GM12878 (cell line): ENCODE measurements around the gene TDP2. TPM values are rescaled to one million over a fixed set of nuclear protein-coding genes. Genes with fewer than 3 reads are reported as not detected.

Source experiments
- ATAC-seq: fragments of 200-7000 bp; cut with Tn5 transposase; 3 replicates; pipeline ENCODE4 v1.9.1; 2020; ENCODE audit warnings: mild to moderate bottlenecking, moderate library complexity
- BruUV-seq: library from RNA; stranded (reverse); fragments of 400-500 nt; replicated peaks from 2 replicates; lab custom pipeline; 2021; lab: Mats Ljungman, UMichigan
- CTCF ChIA-PET: fragments of 300-600 bp; sonication (Branson Sonifier 250); formaldehyde crosslinking; extraction: SDS; loops from one replicate; lab custom pipeline; 2021; ENCODE audit warnings: inconsistent platforms; lab: Yijun Ruan, JAX
- POLR2A ChIA-PET: fragments of 350-600 bp; formaldehyde crosslinking; extraction: SDS; loops from one replicate; lab custom pipeline; 2021; ENCODE audit warnings: inconsistent platforms; lab: Charles Lee
- RAD21 ChIA-PET: fragments of 300-600 bp; sonication (Branson Sonifier 250); formaldehyde crosslinking; loops from one replicate; lab custom pipeline; 2023; ENCODE audit warnings: antibody characterized with exemption; ENCODE audit not compliant: unreplicated experiment; lab: Charles Lee
- SMC1A ChIA-PET: fragments of 300-600 bp; sonication (Branson Sonifier 250); formaldehyde crosslinking; loops from one replicate; lab custom pipeline; 2023; ENCODE audit not compliant: unreplicated experiment, uncharacterized antibody; lab: Charles Lee
- DNase-seq: peaks from one replicate; pipeline ENCODE4 v3.0.0-alpha.2; 2011; ENCODE audit warnings: low read depth, low spot score
- FAIRE-seq: peaks from 3 replicates; lab custom pipeline; 2011; peaks lifted over from hg19 to GRCh38; lab: Jason Lieb, UNC
- H2AFZ ChIP-seq: 2 replicates; pipeline ENCODE4 v1.6.0; 2011; ENCODE audit warnings: low read depth, low read length, control low read depth; ENCODE audit not compliant: control insufficient read depth
- H3K27ac ChIP-seq: 2 replicates; pipeline ENCODE4 v1.5.1; 2011; ENCODE audit warnings: control low read depth; ENCODE audit not compliant: control insufficient read depth, insufficient read depth
- H3K27me3 ChIP-seq, 2 experiments: replicated peaks in 1 of 2; 2 replicates each; pipeline versions ENCODE4 v1.6.0 to v1.6.1; 2011; ENCODE audit warnings: low read length in 1 of 2; ENCODE audit not compliant: control insufficient read depth in 2 of 2, insufficient read depth in 2 of 2
- H3K36me3 ChIP-seq, 2 experiments: 2 replicates each; pipeline ENCODE4 v1.5.1; 2011; ENCODE audit warnings: low read length in 1 of 2; ENCODE audit not compliant: control insufficient read depth in 2 of 2, insufficient read depth in 2 of 2
- H3K4me1 ChIP-seq: 2 replicates; pipeline ENCODE4 v1.6.1; 2011; ENCODE audit warnings: mild to moderate bottlenecking, low read length, moderate library complexity, mixed read lengths; ENCODE audit not compliant: control insufficient read depth, insufficient read depth
- H3K4me2 ChIP-seq: 2 replicates; pipeline ENCODE4 v1.6.0; 2011; ENCODE audit warnings: control low read depth; ENCODE audit not compliant: control insufficient read depth, insufficient read depth
- H3K4me3 ChIP-seq: fragments of 200-600 bp; sonication (generic); 2 replicates; pipeline ENCODE4 v1.5.1; 2016
- H3K79me2 ChIP-seq: 2 replicates; pipeline ENCODE4 v1.6.0; 2011; ENCODE audit warnings: low read length; ENCODE audit not compliant: control insufficient read depth, insufficient read depth
- H3K9ac ChIP-seq: 2 replicates; pipeline ENCODE4 v1.8.0; 2011; ENCODE audit warnings: low read length, control low read depth, mixed read lengths; ENCODE audit not compliant: control insufficient read depth, insufficient read depth
- H3K9me3 ChIP-seq: replicated peaks from 3 replicates; pipeline ENCODE4 v1.5.1; 2011; ENCODE audit warnings: mild to moderate bottlenecking, low read length; ENCODE audit not compliant: control insufficient read depth, insufficient read depth
- H4K20me1 ChIP-seq: 2 replicates; pipeline ENCODE4 v1.6.0; 2011; ENCODE audit not compliant: control insufficient read depth, insufficient read depth
- BCL11A ChIP-seq: IDR thresholded peaks from 2 replicates; pipeline ENCODE4 v1.6.1; 2011; ENCODE audit warnings: low read depth, low read length
- CBFB ChIP-seq: IDR thresholded peaks from 2 replicates; pipeline ENCODE4 v1.6.1; 2016; ENCODE audit warnings: antibody characterized with exemption, low read depth
- EGR1 ChIP-seq, 2 experiments: IDR thresholded peaks; 1 replicate in 1 of 2; 2 replicates in 1 of 2; pipeline ENCODE4 v1.6.1; 2011 to 2012; ENCODE audit warnings: low read depth in 2 of 2, low read length in 2 of 2, borderline replicate concordance in 1 of 2, mild to moderate bottlenecking in 1 of 2, moderate library complexity in 1 of 2
- NR2C2 ChIP-seq: IDR thresholded peaks from 2 replicates; pipeline ENCODE4 v1.6.1; 2011; ENCODE audit warnings: borderline replicate concordance, low read depth; ENCODE audit not compliant: control insufficient read depth, insufficient read length
- RB1 ChIP-seq: fragments of 450-650 bp; formaldehyde crosslinking; IDR thresholded peaks from 2 replicates; pipeline ENCODE4 v1.6.1; 2017; ENCODE audit warnings: mild to moderate bottlenecking, borderline replicate concordance
- YY1 ChIP-seq: IDR thresholded peaks from 2 replicates; pipeline ENCODE4 v1.6.1; 2011; ENCODE audit warnings: low read depth, mild to moderate bottlenecking, low read length
- WGBS: methylation state at CpG from one replicate; pipeline ENCODE4 v1.1.6; 2016; ENCODE audit warnings: low lambda C conversion rate; ENCODE audit not compliant: insufficient replicate concordance, insufficient coverage; ENCODE audit errors: missing lambda C conversion rate; 5-methylcytosine and 5-hydroxymethylcytosine counted together
- in situ Hi-C: fragments of 300-500 bp; cut with MboI; formaldehyde crosslinking; loops from 9 replicates; pipeline ENCODE4 v1.14.3; 2018; ENCODE audit warnings: mixed read lengths
- intact Hi-C: fragments of 100-400 bp; cut with micrococcal nuclease; formaldehyde crosslinking; loops from one replicate; pipeline ENCODE4 v1.14.2; 2022; ENCODE audit not compliant: unreplicated experiment
- polyA plus RNA-seq, 11 experiments: library from polyadenylated mRNA; depleted of rRNA in 4 of 11; unstranded in 6 of 11; stranded (reverse) in 5 of 11; fragments of >200 nt; fragmentation: Nextera tagmentation in 4 of 11; fragmentation: Illumina TruSeq in 1 of 11; extraction: Ambion mirVana in 4 of 11; extraction: Trizol in 1 of 11; gene quantifications; 1 replicate in 1 of 11; 2 replicates in 10 of 11; pipeline versions ENCODE4 v1.2.1 to v1.2.3, GENCODE V29; 2011 to 2016; ENCODE audit warnings: inconsistent platforms in 2 of 11, missing spikeins in 2 of 11, low read depth in 1 of 11
- total RNA-seq, 4 experiments: library from RNA; depleted of rRNA in 3 of 4; stranded (reverse); fragments of >200 nt in 3 of 4; fragmentation: Illumina TruSeq in 1 of 4; extraction: Trizol in 1 of 4; gene quantifications; 2 replicates each; pipeline versions ENCODE4 v1.2.1 to v1.2.3, GENCODE V29; 2013 to 2021

TDP2 gene
- total and polyA plus RNA-seq, 10 of the 15 experiments (the other 5 are each of a cell fraction or from before 2014, with no cell fraction given): 24.4 to 53.3 (median 38.8) TPM

DNA sequence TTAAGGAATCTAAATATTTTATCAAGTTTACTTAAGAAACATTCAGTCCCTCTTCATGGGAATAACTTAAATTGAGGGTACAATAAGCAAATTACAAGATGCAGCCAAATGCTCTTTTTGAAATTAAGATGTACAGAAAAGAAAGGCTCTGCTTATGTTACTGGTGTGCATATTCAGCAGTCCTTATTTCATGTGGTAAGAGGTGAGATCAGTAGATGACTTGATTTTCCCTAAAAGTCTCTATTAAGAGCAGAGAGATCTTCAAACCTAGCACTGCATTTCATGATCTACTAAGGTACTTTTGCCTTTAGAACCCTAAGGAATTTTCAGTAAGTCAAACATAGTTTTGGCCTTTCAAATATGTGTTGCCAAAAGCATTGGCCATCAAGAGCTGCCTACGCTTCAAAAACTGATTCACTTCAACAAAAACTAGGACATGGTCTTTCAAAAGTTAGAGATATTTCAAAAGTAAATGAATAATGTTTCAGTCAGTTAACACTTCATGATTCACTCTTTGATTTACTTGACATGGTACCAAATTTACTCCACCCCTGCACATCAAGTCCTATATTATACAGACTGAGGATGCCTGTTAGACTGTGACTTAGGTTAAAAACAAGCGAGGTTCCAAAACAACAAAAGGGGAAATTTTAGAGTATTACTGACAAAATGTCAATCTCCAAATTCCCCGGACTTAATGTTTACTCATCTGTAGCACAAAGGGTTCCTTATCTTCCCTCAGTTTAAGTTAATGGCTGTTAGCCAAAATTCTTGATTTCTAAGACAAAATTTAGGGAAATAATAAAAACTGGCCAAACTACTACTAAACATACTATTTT is 33.0 kb upstream of the TDP2 start:
- peaks cover 0 to 7% of the 10 kb centered on the region in 2 experiments; a peak in 2 of 4 replicates for H3K36me3 ChIP-seq
- TF ChIP-seq BCL11A (no peak), CBFB (no peak), YY1 (no peak), NR2C2 (no peak), EGR1 (IDR thresholded peaks at IDR 0.05; ENCODE audit: borderline replicate concordance in 1 of 2, low read depth in 2 of 2, low read length in 2 of 2) (no peak), RB1 (no peak)
- in situ Hi-C loops: loop anchor here (5.0 to 25.0 kb wide), 4 partner anchors 117 to 637 kb away; no protein-coding TSS in a partner anchor
- no peak overlapping the region for H3K4me3 ChIP-seq
- ChIA-PET SMC1A (no interaction called here), RAD21 (no interaction called here), CTCF (interaction anchor here (1.4 to 3.4 kb wide), 3 partner anchors 67 to 177 kb away, joined by 3 to 10 read pairs (median 5); no protein-coding TSS in a partner anchor), POLR2A (interaction anchor here (0.8 kb wide), 1 partner anchor 119 kb away, joined by 6 read pairs; no protein-coding TSS in a partner anchor)
- WGBS: 42% methylated on average over 3 of the region's 3 CpGs
- no peaks in the 10 kb centered on the region for H3K4me1 ChIP-seq
- no peaks in the 10 kb centered on the region for H3K9me3 ChIP-seq
- H4K20me1 ChIP-seq: no peaks in the 10 kb centered on the region
- intact Hi-C loops: no loop called here
- no peak overlapping the region for H3K4me2 ChIP-seq
- no TSS peak for BruUV-seq
- no peaks in the 10 kb centered on the region for H3K79me2 ChIP-seq
- no peak overlapping the region for H3K9ac ChIP-seq
- DNase-seq (no peak), FAIRE-seq (no peak), ATAC-seq (no peak)
- H2AFZ ChIP-seq: no peak overlapping the region
- no peak overlapping the region for H3K27ac ChIP-seq
- no peaks in the 10 kb centered on the region for H3K27me3 ChIP-seq
